Stimulated activated CD4-positive, alpha-beta T cell treated with anti-CD3 and anti-CD28 coated beads, Interleukin-15, amount 100 ng/mL, for 24 hours (primary cell): Measurements from ENCODE around the gene SDSL.

Experiments used
- DNase-seq: peaks from one replicate; pipeline ENCODE4 v3.0.0-alpha.2; 2020

Gene SDSL

GRCh38 chr12:113424456-113424855, 2.3 kb downstream of the SDSL start:
- DNase-seq: no peak

DNA sequence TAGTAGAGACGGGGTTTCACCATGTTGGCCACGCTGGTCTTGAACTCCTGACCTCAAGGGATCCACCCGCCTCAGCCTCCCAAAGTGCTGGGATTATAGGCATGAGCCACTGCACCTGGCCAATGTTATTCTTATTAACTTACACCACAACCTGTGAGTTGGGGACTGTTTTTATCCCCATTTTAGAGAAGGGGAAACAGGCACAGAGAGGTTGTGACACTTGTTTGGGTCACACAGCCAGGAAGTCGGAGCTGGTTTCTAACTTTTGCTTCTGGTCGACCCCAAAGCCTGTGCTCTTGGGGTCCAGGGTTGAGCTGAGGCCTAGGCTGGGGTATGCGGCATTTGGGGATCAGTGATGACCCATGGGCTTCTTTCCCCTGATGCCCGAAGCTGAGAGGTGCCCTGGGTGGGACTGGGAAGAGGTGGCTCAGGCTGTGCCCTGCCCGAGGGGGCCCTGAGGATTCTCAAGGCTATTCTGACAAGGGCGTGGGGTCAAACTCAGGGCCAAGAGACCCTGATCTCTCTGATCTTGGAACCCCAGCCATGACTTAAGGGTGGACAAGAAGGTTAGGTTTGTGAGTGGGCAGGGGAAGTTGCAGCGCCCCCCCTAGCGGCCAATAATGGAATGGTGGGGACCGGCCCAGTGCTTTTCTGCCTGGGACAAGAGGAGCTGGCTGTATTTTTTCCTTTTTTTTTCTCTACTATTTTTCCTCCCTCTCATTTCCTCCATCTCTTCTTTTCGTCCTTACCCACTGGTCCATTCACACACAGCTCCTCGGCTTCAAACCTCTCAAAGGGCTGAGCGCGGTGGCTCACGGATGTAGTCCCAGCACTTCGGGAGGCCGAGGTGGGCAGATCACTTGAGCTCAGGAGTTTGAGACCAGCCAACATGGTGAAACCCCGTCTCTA, 3.0 kb downstream of the SDSL start:
- peak; percentile 69 for DNase-seq

GRCh38 chr12:113425960-113426453, 3.8 kb downstream of the SDSL start:
- no peak for DNase-seq

GRCh38 chr12:113427882-113428281, 5.7 kb downstream of the SDSL start:
- DNase-seq: no peak

DNA sequence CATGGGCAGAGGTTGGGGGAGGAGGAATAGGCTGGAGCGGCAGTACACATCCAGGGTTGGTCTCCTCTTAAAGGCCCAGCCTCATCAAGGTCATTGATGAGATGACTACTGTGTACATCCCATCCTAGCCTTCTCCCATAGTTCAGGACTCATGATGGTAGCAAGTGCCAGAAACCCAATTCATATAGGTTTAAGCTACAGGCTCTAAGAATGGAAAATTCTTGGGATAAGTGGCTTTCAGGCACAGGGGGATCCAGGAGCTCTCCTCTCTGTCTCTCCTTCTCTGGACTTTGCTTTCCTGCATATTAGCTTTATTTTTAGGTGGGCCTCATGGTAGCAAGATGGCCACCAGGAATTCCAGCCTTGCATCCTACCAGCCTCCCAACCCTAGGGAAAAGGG, 6.3 kb downstream of the SDSL start:
- DNase-seq: no peak

GRCh38 chr12:113432986-113433385, 10.8 kb downstream of the SDSL start:
- DNase-seq: no peak

DNA sequence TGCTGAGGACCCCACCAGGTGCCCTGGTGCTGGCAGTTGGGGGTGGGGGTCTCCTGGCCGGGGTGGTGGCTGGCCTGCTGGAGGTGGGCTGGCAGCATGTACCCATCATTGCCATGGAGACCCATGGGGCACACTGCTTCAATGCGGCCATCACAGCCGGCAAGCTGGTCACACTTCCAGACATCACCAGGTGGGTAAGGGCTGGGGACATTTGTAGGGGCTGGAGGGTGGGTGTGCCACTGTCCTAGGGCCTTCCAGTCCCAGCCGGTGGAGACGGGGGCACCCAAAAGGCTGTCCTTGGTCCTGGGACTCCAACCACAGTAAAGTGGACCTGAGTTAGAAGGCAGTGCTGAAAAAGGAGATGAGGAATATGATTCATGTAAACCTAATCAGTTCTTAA, 13.2 kb downstream of the SDSL start:
- DNase-seq: no peak

GRCh38 chr12:113436586-113436985, 14.4 kb downstream of the SDSL start:
- DNase-seq: no peak

DNA sequence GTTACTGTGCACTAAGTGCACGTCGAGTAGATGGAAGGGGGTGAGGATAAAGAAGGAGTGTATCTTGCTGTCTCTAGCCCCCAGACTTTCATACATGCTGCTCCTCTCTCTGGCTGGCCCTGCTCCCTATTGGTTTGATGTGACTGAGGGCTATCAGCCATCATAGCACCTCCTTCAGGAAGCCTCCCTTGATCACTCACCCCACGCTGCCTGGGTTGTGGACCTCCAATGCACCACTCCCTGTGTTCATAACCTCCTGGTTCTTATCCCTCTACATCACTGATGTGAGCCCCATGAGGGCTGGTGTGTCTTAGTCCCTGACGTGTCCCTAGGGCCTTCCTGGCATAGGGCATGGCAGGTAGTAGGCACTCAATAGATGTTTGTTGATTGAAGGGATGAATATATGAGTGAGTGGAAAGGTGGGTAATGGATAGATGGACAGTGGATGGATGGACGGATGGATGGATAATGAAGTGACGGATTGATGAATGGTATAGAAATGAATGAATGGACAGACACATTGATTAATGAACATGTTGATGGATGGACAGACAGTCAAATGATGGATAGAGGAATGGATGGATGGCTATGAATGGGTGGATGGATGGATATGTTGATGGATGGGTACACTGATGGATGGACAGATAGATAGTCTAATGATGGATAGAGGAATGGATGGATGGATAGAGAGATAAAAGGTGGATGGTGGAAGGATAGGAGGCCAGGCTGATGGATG, 15.0 kb downstream of the SDSL start:
- no peak for DNase-seq

DNA sequence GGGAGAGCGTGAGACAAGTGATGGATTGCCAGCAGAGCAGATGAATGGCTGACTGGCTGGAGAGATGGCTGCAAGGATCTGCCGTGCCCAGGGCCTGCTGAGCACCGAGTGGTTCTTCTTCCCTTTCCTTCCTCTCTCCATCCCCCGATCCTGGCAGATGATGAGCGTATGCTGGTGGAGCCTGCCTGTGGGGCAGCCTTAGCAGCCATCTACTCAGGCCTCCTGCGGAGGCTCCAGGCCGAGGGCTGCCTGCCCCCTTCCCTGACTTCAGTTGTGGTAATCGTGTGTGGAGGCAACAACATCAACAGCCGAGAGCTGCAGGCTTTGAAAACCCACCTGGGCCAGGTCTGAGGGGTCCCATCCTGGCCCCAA, 15.5 kb downstream of the SDSL start:
- DNase-seq: no peak

DNA sequence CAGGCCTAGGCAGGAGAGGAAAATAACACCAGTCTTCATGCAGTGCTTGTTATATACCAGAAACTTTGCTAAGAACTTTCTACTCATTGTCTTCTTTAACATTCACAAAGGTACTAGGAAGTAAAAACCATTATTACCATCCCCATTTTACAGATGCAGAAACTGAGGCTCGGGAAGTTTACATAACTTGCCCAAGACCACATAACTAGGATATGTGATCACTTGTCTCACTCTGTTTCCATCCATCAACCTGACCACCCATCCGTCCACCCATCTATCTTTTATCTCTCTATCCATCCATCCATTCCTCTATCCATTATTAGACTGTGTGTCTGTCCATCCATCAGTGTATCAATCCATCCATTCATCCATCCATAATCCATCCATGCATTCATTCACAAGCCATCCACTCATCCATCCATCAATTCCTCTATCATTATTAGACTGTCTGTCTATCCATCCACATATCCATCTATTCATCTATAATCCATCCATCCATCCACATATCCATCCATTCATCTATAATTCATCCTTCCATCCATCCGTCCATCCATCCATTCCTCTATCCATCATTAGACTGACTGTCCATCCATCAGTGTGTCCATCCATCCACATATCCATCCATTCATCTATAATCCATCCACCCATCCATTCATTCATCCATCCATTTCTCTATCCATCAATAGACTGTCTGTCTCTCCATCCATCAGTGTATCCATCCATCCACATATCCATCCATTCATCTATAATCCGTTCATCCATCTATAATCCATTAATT, 16.5 kb downstream of the SDSL start:
- no peak for DNase-seq

DNA sequence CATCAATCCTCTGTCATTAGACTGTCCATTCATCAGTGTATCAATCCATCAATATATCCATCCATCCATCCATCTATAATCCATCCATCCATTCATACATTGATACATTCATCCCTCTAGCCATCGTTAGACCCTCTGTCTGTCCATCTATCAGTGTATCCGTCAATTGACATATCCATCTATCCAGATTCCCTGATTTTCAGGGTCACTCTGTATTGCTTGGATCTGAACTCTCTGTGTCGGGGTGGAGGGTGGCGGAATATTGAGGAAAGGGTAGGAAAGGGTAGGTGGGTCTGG, 17.1 kb downstream of the SDSL start:
- DNase-seq: no peak

- DNase-seq: peak; percentile 42
Measured at GRCh38 chr12:113439606-113440030, 17.4 kb downstream of the SDSL start.

DNA sequence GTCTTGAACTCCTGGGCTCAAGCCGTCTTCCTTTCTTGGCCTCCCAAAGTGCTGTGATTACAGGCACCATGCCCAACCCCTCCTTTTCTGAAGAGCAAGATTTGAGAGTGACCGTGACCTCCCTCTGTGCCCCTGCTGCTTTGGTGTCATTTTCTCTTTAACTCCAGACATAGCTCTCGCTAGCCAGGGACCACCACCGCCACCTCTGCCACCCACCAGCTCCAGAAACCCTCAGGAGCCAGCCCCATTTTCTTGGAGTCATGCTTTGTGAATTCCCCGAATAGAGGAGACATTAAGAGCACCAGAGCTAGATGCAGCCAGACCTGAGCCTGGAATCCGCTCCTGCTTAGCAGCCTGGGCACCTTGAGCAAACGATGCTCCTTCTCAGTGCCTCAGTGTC, 18.2 kb downstream of the SDSL start:
- DNase-seq: no peak

DNA sequence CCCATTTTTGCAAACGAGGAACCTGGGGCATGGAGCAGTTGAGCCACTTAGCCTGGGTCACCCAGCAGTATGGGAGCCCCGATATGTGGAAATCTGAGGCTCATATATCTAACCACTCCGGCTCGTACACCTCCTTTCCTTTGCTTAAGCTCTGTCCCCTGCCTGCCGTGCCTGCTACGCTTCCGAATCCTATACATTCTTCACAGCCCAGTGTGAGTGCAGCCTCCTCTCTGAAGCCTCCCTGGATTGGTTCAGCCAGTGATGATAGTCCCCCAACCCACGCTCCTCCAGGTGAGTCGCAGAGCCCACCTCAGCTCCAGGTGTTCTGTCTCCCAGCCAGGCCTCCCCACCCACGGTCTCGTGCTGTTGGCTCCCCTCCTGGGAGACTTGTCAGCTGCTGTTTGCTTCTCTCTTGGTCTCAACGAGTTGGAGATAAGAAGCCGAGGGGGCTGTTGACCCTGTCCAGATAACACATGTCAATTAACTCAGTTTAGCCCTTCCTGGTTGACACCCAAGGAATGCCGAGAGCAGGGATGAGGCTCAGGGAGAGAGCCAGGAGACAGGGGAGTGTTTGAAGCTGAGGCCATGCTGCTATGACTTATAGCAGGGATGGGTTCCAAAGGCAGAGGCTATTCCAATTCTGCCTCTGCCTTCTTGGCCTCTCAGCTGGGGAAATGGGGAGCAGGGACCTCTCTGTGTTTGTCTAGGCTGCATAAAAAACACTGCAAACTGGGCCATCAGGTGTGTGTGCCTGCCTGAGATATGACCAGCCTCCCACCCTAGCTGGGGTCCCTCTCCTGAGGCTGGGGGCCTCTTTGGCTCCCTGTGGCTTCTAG, 19.0 kb downstream of the SDSL start:
- DNase-seq: no peak

- no peak for DNase-seq
Measured at GRCh38 chr12:113443030-113443539, 20.9 kb downstream of the SDSL start.

DNA sequence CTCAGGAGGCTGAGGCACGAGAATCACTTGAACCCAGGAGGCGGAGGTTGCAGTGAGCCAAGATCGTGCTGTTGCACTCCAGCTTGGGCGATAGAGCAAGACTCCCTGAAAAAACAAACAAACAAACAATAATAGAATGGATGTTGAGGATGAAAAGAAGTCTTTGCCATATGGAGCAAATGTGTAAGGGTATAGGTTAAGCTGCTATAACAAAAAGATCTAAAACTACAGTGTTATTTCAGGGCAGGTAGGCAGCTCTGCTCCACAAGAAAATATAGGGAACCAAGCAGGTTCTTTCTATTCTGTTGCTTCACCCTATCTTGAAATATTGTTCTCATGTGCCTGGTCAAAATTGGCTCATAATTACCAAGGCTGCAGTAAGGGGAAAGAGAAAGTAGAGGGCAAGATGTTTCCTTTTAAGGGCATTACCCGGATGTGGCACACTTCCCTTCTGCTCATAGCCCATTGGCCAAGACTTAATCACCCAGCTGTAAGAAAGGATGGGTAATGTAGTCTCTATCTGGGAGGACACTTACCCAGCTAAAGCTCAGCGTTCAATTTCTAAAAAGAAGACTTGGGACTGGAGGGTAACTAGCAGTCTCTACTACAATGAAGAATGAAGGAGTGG, 23.5 kb downstream of the SDSL start:
- DNase-seq: no peak

- no peak for DNase-seq
Measured at GRCh38 chr12:113448873-113449272, 26.7 kb downstream of the SDSL start.

GRCh38 chr12:113449299-113449698, 27.1 kb downstream of the SDSL start:
- DNase-seq: no peak

- DNase-seq: no peak
Measured at GRCh38 chr12:113449839-113450238, 27.7 kb downstream of the SDSL start.

GRCh38 chr12:113452458-113452857, 30.3 kb downstream of the SDSL start:
- no peak for DNase-seq

GRCh38 chr12:113453330-113453729, 31.1 kb downstream of the SDSL start:
- DNase-seq: no peak
